Thyroid gland (tissue), 4 donors: Measurements from ENCODE around the gene FOXP1. TPM values are rescaled to one million over a fixed set of nuclear protein-coding genes. Genes with fewer than 3 reads are reported as not detected.

ENCODE experiments used
- DNase-seq, 2 donors: peaks; one replicate each; pipeline ENCODE4 v3.0.0-alpha.2; 2019
- H3K27ac ChIP-seq, 3 donors: fragments of 200-600 bp; sonication (generic); 1 replicate in 2 of 3; 2 replicates in 1 of 3; pipeline ENCODE4 v1.5.1; 2016 to 2019; ENCODE audit warnings: mild to moderate bottlenecking in 1 of 3, moderate library complexity in 1 of 3
- H3K27me3 ChIP-seq: fragments of 200-600 bp; sonication (generic); one replicate; pipeline ENCODE4 v1.5.1; 2019
- H3K36me3 ChIP-seq, 2 donors: fragments of 200-600 bp; sonication (generic); one replicate each; pipeline ENCODE4 v1.5.1; 2016 to 2019
- H3K4me1 ChIP-seq, 2 donors: fragments of 200-600 bp; sonication (generic); one replicate each; pipeline ENCODE4 v1.5.1; 2017 to 2019
- H3K4me3 ChIP-seq, 3 donors: fragments of 200-600 bp; sonication (generic); replicated peaks in 1 of 3; 1 replicate in 2 of 3; 2 replicates in 1 of 3; pipeline ENCODE4 v1.5.1; 2016; ENCODE audit warnings: mild to moderate bottlenecking in 1 of 3
- H3K9me3 ChIP-seq: fragments of 200-600 bp; sonication (generic); one replicate; pipeline ENCODE4 v1.5.1; 2017
- CTCF ChIP-seq, 6 experiments: fragments of 200-600 bp in 3 of 6; fragments of 450-650 bp in 3 of 6; sonication (generic) in 3 of 6; IDR thresholded peaks; one replicate each; pipeline ENCODE4 v1.5.1; 2016 to 2019; ENCODE audit warnings: antibody characterized with exemption in 6 of 6, mild to moderate bottlenecking in 2 of 6, inconsistent platforms in 1 of 6, moderate library complexity in 1 of 6
- POLR2A ChIP-seq, 2 donors: fragments of 450-650 bp; IDR thresholded peaks; one replicate each; pipeline ENCODE4 v1.6.1; 2017; ENCODE audit warnings: antibody characterized with exemption in 2 of 2, mild to moderate bottlenecking in 2 of 2, moderate library complexity in 1 of 2
- WGBS, 2 donors: methylation state at CpG; one replicate each; pipeline ENCODE4 v1.1.5; 2017; 5-methylcytosine and 5-hydroxymethylcytosine counted together
- intact Hi-C: fragments of 100-400 bp; cut with DNase I; formaldehyde crosslinking; loops from one replicate; pipeline ENCODE4 v1.15.1; 2023
- total RNA-seq, 4 donors: library from RNA; depleted of rRNA; stranded (reverse); fragments of >200 nt; gene quantifications; one replicate each; pipeline ENCODE4 v1.2.3, GENCODE V29; 2016

Gene FOXP1
- total RNA-seq, 4 donors from 2014 or later, result 111 to 187 (median 141) TPM

GRCh38 chr3:71305231-71306206 is 278.0 kb downstream of the FOXP1 start:
- Histone ChIP-seq H3K27ac (peak overlapping the region; percentile 50 to 83 (median 71)), H3K27me3 (no peaks in the 10 kb centered on the region), H3K4me3 (peak overlapping the region in 1 of 3 donors; percentile 10), H3K4me1 (peaks cover 12 to 14% of the 10 kb centered on the region in 2 donors), H3K36me3 (no peaks in the 10 kb centered on the region), H3K9me3 (no peaks in the 10 kb centered on the region)
- TF ChIP-seq POLR2A (IDR thresholded peaks at IDR 0.05) (peak in 1 of 2 donors; percentile 35), CTCF (IDR thresholded peaks at IDR 0.05) (peak in 2 of 6 experiments; percentile 6 to 15)
- peak; percentile 71 for DNase-seq
- WGBS, 2 donors, result 10 to 13% methylated on average over 21 of the region's 21 CpGs
- intact Hi-C loops, result no loop called here

- peak; percentile 11 to 17 for DNase-seq
- H3K27me3 ChIP-seq, result no peaks in the 10 kb centered on the region
- no peak overlapping the region for H3K4me3 ChIP-seq
- intact Hi-C loops, result no loop called here
- 42 to 48% methylated on average over 3 of the region's 3 CpGs for WGBS, 2 donors
- TF ChIP-seq POLR2A (IDR thresholded peaks at IDR 0.05), result no peak
- TF ChIP-seq CTCF (IDR thresholded peaks at IDR 0.05), result peak in 4 of 6 experiments; percentile 22 to 60 (median 48)
- peak overlapping the region in 2 of 3 donors; percentile 71 to 83 for H3K27ac ChIP-seq
- H3K36me3 ChIP-seq, result no peaks in the 10 kb centered on the region
- no peaks in the 10 kb centered on the region for H3K9me3 ChIP-seq
- H3K4me1 ChIP-seq, result peaks cover 12 to 21% of the 10 kb centered on the region in 2 donors
These were observed 278.8 kb downstream of the FOXP1 start for GRCh38 chr3:71304684-71305083.

- Histone ChIP-seq H3K27ac (peak overlapping the region in 2 of 3 donors; percentile 71 to 83), H3K4me3 (no peak overlapping the region), H3K4me1 (peaks cover 16 to 23% of the 10 kb centered on the region in 2 donors), H3K36me3 (no peaks in the 10 kb centered on the region), H3K27me3 (no peaks in the 10 kb centered on the region), H3K9me3 (no peaks in the 10 kb centered on the region)
- WGBS, 2 donors, result 77 to 88% methylated on average over 3 of the region's 3 CpGs
- no peak for DNase-seq
- no peak for TF ChIP-seq POLR2A (IDR thresholded peaks at IDR 0.05)
- no peak for TF ChIP-seq CTCF (IDR thresholded peaks at IDR 0.05)
- intact Hi-C loops, result no loop called here
These were observed 279.3 kb downstream of the FOXP1 start for GRCh38 chr3:71304247-71304646.

- no peak overlapping the region for H3K4me3 ChIP-seq
- intact Hi-C loops, result no loop called here
- WGBS, 2 donors, result 74 to 79% methylated on average over 6 of the region's 6 CpGs
- no peak for DNase-seq
- no peaks in the 10 kb centered on the region for H3K27me3 ChIP-seq
- no peak overlapping the region for H3K27ac ChIP-seq
- H3K4me1 ChIP-seq, result peaks cover 16 to 23% of the 10 kb centered on the region in 2 donors
- no peaks in the 10 kb centered on the region for H3K36me3 ChIP-seq
- TF ChIP-seq POLR2A (IDR thresholded peaks at IDR 0.05), result no peak
- TF ChIP-seq CTCF (IDR thresholded peaks at IDR 0.05), result no peak
- H3K9me3 ChIP-seq, result no peaks in the 10 kb centered on the region
These were observed 279.8 kb downstream of the FOXP1 start for GRCh38 chr3:71303627-71304200.
